Measurements from ENCODE around the gene GNRHR.
"Not testable (repeated sequence)": the region's sequence is repeated elsewhere in the genome, so short reads cannot be mapped to it uniquely, and the experiment has no call there.

The GNRHR gene, protein sequence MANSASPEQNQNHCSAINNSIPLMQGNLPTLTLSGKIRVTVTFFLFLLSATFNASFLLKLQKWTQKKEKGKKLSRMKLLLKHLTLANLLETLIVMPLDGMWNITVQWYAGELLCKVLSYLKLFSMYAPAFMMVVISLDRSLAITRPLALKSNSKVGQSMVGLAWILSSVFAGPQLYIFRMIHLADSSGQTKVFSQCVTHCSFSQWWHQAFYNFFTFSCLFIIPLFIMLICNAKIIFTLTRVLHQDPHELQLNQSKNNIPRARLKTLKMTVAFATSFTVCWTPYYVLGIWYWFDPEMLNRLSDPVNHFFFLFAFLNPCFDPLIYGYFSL

DNA sequence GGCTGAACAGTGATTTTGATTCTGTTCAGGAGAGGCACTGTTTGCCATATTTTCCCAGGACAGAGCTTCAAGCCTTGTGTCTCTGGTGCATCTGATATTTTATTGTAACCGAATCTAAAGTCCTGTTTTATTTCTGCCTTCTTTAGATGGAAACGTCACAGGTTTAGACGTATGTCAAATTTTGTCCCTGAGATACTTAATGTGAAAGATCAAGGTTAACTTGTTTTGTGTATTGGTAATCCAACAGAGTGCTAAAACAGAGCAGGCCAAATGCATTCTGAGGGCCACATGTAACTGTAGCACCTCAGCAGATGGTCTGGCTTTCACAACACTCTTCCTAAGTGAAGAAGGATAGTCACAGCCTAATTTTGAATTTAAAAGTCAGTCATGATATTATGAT is at the start of gene GNRHR:
Gene GNRHR, minus strand, starts transcription at position 101 of the 400 bp plus-strand sequence. Its CDS starts 53 bp downstream, at position 48.
- DNase-seq: no peak

DNA sequence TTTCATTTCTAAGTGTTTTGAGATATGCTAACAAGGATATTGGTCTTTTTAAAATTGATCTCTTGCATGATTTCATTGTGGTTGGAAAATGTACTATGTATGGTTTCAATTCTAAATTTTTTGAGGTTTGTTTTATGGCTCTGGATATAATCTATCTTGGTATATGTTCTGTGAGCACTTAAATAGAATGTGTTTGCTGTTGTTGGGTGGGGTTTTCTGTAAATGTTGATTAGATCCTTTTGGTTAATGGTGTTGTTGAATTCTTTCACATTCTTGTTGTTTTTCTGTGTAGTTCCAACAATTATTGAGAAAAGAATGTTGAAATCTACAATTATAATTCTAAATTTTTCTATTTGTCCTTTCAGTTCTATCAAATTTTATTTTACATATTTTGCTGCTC is 42.6 kb upstream of the GNRHR start:
- DNase-seq: no peak

DNA sequence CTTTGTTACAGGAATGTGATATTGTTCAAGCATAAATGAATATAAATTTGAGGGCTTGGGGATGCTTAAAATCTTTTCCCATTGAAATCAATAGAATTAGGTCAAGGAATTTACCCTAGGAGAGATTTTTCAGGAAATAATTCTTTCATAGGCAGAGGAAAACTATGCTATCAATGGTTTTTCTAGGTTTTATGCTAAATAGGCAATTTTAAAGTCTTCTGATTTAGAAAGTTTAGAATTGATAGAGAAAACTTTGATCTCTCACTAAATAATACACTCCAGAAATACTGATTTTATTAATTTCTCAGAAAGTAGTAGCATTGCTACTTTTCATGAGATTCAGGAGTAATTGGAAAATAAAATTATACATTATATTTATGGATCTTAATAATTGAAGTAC is 36.5 kb upstream of the GNRHR start:
- DNase-seq: no peak

DNA sequence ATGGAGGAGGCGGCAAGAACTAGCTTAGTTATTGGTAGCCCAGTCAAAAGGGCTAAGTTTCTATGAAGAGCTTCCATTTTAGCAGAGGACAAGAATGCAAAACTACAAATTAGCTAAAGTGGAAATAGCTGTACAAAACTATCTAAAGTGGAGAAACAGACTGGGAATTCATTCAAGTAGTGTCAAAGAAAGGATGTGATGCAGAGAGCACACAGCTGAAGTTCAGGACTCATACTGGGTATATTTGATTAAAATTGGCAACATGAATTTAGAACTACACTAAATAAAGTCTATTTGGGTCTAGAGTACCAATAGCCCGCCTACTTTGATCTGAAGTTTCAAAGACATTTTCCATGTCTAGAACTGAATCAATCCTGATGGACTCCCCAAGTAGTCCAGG is 33.1 kb upstream of the GNRHR start:
- DNase-seq: no peak

DNA sequence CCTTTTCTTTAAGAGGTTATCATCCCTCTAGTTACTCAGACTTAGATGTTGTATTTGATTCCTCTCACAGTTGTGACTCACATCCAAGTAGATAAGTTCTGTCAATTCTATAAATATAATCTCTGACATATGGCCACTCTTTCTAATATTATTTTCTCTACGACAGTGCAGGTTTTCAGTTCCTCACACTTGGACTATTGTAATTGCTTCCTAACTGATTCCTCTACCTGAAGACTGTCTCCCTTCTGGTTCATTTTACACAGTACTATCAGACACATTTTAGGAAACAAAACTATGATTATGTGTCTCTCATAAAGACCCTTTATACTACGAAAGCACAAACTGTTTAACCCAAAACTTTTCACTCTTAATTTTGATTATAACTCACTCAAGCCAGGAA is 31.3 kb upstream of the GNRHR start:
- DNase-seq: no peak

DNA sequence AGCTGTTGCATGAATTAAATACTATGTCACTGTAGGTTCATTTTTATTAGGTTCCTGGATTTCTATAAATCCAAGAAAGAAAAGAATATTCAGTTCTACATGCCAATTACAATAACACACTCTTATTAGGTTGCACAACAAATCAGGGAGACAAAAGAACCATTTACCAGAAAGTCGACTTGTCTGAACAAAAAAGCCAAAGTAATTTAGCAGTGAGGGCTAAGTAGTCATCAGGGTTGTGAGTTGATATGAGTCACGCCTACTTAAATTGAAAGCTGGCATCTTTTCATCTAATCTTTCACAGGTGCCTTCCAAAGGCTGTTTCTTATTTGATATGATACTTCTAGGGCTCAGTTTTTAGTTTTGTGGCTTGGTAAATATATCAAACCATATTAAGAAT is 25.4 kb upstream of the GNRHR start:
- no peak for DNase-seq

DNA sequence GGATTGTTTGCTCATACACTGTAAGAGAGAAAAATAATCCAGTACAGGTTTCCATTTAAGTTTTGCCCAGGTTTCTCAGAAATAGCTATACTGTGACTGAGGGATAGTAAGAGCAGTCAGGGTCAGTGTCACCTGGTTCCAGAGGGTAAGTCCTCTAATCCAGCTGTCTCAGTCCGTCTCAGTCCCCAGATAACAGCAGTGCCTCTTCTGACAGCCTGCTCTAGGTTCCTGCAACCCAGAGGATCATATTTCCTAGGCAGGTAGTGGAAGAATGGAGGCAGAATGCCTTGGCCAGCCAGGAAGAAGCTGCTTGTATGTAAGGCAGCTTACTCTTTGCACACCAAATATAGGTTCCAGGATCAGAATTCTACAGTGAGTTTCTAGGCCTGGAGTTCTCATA is 22.6 kb upstream of the GNRHR start:
- DNase-seq: no peak

DNA sequence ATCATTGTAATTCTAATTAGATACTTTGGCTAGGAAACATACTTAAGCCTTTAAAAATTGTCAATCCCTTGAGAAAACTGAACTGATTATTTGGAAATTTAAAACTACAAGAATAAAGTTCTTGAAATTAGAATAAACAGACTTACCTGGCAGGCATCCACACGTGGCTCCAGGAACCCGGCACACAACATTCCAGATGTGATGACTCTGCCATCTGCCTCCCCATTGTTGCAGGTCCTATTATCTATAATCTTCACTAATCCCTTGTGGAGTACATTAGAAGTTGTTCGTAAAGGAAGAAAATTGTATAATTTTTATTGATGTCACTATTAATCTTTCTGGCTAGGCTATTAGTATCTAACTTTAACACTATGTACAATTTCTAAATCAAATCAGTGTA is 16.2 kb upstream of the GNRHR start:
- no peak for DNase-seq

DNA sequence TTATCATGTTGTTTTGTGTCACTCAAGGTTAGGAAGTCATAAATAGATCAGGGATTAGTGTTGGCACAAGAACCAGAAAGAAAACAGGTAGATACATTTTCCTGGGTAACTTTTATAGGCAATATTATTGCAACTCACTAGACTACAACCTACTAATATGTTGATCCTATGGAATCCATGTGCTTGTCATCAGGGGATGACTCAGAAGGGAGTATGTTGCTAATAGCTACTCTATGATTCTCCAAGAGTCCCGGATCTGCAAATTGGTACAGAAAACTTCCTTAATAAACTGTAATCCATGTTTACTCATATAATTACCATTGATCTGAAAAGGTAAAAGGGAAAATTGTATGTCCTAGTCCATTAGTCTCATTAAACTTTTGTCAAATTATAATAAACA is 11.7 kb upstream of the GNRHR start:
- no peak for DNase-seq

DNA sequence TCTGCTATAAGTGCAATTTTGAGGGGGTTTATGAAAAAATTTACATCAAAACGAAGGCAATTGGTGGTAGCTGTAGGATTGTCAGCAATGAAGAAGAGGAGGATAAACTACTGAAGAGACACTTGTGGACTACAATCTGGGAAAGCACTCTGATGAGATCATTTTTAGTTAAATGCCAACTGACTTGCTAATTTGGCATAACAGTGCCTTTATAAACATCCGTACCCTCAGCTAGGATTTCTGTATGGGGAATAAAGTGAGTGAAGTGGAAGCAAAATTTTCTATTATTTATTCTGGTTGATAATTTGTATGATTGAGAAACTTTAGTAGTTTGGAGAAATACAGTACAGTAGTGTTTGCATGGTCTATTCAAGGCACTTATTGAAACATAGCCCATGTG is 11.2 kb upstream of the GNRHR start:
- DNase-seq: no peak

DNA sequence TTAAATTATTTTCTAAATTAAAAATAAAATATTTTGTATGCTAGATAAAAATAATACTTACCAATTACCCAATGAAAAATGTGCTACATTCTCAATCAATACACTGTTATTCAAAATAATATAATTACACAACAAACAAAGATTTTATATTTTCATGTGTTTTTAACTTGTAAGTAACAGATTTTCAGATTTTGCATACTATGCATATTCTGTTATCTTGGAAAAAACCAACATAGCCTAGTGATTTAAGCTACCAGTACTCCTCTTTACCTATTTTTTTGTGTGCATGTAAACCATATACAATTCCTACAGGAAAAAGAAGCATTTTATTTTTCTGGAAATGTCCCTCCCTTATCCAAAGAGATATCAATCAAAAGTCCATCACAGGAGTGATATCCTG is 10.0 kb upstream of the GNRHR start:
- DNase-seq: no peak

DNA sequence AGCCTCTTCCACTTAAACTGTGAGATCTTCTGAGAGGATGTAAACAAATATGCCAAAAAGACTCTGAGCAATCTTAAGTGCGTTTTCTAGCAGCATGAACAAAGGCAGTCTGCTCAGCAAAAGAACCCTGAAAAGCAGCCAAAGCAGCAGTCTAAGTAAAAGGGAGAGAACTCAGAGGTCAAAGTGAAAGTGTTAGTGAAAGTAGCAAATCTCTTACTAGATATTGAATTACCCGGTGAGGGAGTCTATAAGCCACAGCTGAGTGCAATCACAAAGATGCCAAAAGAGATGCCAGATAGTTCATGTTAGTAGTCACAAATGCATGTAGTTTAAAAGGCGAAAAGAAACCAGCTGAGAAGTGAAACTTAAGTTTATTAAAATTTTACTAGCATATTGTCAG is 7.9 kb upstream of the GNRHR start:
- DNase-seq: no peak

DNA sequence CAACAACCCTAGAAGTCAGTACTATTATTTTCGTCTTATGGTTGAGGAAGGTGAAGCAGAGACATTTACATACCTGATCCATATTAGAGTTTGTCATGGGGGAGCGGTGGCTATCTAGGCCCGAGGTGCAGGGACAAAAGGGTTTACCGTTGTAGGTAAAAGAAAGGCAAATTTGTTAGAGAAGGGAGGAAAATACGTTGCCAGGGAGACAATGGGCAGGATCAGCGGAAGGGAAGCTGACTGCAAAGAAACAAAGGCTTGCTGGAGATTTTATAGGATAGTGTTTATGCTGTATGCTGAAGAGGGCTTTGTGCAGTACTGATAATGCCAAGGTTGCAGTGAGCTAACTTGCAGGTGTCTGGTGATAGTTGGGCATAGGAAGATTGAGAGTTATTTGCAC is 2.8 kb upstream of the GNRHR start:
- not testable (repeated sequence) for DNase-seq

DNA sequence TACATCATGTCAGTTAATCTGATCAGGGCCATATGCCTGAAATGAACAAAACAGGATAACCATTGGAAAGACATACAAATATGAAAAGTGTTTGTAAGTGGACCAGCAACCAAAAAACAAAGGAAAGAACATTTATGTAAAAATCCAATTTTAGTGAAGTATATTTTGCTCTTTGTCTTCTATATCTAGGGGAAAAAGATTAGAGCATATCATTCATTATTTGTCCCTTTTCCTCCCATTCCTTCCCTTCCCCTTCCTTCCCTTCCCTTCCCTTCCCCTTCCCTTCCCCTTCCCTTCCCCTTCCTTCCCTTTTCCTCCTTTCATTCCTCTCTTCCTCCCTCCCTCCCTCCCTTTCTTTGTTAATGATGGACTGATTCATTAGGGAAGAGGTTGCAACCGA is 1.8 kb upstream of the GNRHR start:
- DNase-seq: no peak

DNA sequence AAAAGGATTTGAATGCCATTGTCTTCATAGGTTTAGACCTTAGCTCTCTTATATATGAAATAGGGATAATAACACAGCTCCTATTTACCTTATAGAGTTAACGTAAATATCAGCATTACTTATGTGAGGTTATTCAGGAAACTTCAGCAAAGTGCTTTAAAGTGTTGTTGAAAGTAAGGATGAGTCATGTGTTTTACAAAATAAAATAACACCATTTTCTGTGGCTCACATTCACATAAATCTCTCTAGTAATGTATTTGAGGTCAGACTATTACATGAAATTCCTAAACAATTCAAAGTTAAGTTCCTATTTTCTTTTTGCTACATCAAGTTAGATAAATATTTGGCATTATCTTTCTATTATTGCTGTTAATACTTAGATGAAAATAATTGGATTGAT is 2.9 kb downstream of the GNRHR start:
- no peak for DNase-seq

DNA sequence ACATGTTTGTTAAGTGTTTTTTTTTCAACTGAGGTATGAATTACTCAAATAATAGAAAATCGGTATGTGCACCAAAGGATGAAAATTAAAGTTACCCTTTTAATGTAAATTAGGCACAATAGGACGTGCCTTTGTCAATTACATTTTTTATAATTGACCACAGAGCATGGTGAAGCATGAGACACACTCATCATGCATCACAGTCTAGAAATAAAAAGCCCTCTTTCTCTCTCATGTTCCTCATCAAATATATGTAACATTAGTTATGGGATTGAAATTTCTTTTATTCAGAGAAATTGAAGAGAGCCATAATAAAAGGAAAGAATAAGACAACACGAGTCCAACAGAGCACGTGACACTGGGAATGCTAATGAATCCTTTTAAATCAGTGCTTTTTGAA is 3.5 kb downstream of the GNRHR start:
- DNase-seq: no peak

DNA sequence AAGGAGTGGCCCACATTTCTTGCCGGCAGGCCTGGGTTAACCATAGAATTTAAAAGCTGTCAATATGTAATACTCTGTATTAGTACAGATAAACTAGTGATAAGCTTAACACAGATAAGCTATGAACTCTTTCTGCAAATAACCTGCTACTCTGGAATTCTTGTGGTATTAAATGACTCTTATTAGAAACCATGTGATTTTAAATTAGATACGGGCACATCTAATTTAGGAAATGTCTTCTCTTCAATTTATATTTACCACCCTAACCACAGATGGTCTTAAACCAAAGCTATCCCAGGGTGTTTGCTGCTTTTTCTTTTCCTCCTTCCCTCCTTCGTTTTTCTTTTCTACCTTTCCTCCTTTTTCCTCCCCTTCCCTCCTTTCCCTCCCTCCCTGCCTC is 4.9 kb downstream of the GNRHR start:
- DNase-seq: no peak

DNA sequence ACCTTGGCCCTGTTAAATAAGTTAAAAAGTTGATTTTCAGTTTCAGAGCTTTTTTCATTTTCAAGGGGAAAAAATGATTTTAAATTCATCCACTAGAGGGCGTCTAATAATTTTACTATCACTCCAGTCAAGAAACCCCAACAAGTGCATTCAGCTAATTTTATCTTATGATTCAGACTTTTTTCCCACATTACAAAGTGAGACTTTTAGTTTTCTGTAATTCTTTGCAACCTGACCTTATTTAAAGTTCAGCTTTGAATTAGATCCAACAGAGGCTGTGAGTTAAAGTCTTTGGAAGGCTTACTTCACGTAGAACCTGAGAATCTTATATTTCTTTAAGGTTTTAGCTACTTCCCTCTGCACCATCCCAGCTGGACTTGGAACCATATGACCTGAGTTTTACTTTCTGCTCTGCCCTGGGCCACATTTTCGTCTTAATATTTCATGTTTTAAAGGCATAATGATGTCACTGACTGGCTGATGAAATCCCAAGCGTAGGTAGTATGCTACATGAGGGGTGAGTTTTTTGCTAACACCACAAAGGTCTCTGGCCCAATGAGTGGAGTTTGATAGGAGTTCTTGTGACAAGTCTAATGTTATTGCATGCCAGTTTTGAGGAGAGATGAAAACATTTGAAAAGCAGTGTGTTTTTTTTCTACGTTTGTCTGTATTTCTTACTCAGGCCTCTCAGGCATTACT is 7.2 kb downstream of the GNRHR start:
- no peak for DNase-seq

DNA sequence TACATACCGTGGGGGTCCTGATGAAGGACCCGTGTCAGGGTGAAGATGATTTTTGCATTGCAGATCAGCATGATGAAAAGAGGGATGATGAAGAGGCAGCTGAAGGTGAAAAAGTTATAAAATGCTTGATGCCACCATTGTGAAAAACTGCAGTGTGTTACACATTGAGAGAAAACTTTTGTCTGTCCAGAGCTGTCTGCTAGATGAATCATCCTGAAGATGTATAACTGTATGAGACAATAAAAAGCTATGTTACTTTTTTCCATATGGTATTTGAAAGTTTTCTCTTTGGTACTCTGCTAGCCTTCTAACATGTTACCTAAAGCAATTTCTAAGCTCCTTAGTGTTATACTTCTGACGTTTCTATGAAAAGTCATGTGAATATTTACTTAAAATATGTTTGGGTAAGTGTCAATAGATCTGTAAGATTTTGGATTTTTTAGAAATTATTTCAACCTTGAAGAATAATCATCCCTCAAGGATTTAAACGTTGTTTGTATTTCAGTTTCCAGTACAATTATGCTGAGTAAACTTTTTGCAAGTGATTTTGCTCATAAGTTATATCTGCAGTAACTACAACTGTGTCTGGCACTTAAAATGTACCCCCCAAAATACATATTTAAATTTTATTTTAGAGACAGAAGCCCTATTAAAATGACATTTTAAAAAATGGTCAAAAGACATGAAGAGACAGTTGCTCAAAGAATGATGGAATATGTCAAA is 9.5 kb downstream of the GNRHR start:
- DNase-seq: no peak

DNA sequence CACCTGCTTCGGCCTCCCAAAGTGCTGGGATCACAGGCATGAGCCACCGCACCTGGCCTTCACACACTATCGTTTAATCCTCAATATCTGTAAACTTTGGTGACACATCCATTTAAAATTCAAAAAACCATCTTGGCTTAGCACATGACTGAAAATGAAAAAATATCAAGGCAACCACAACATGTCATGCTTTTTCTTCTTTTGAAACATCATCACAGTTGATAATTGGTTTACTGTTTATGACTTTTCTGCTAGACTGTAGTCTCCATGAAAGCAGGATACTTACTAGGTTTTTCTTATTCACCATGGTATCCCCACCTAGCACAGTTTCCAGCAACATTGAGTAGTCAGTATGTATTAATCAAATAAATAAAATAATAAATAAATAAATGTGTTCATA is 11.0 kb downstream of the GNRHR start:
- no peak for DNase-seq

DNA sequence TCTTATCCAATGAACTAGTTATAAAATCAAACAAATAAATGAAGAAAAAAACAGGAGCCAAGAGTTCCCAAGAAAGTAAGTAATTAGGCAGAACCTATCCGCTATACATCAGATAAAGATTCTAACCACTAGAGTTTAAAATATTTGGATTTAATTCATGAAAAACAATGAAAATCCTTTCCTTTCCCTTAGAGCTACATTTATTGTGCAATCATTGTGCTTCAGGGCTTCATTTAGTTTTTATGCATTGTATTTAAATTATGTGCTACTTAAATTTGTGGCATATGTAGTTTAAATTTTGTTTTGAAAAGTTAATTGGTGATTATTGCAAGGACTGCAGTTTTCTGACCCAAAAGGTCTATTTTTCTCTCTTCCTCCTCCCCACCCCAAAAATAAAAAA is 17.9 kb downstream of the GNRHR start:
- DNase-seq: no peak

DNA sequence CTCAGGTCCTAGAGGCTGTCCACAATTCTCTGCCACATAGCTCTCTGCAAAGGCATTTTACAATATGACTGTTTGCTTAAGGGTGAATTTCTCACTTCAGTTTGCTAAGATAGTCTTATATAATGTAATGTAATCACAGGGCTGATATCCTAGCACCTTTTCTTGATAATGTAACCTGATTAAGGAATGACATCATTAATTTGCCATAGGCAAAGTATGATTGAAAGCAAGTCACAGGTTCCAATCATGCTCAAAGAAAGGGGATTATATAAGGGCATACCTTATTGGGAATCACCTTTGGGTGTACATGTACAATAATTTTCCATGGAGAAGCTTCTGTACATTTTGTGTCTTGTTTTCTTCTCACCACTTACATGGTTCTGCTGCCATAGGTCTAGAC is 18.9 kb downstream of the GNRHR start:
- no peak for DNase-seq

DNA sequence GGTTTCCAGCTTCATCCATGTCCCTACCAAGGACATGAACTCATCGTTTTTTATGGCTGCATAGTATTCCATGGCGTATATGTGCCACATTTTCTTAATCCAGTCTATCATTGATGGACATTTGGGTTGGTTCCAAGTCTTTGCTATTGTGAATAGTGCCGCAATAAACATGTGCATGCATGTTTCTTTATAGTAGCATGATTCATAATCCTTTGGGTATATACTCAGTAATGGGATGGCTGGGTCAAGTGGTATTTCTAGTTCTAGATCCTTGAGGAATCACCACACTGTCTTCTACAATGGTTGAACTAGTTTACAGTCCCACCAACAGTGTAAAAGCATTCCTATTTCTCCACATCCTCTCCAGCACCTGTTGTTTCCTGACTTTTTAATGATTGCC is 23.7 kb downstream of the GNRHR start:
- DNase-seq: not testable (repeated sequence)
